Upper lobe of left lung (tissue), 6 donors: ENCODE results near the gene MADD. TPM values are rescaled to one million over a fixed set of nuclear protein-coding genes. Genes with fewer than 3 reads are reported as not detected.
A peak's percentile ranks its signal among the peaks of the same experiment; 100 is the strongest.

Experiments
- ATAC-seq, 2 donors: fragments of 200-7000 bp; cut with Tn5 transposase; one replicate each; pipeline ENCODE4 v1.9.1; 2022; ENCODE audit warnings: mild to moderate bottlenecking in 2 of 2, moderate library complexity in 2 of 2; ENCODE audit not compliant: low FRiP score in 2 of 2
- DNase-seq, 2 donors: peaks; one replicate each; pipeline ENCODE4 v3.0.0-alpha.2; 2019 to 2020
- H3K27ac ChIP-seq, 4 donors: fragments of 200-600 bp; sonication (generic); one replicate each; pipeline ENCODE4 v1.5.1; 2016 to 2019
- H3K27me3 ChIP-seq, 4 donors: fragments of 200-600 bp; sonication (generic); one replicate each; pipeline ENCODE4 v1.5.1; 2017 to 2019
- H3K36me3 ChIP-seq, 4 donors: fragments of 200-600 bp; sonication (generic); one replicate each; pipeline ENCODE4 v1.5.1; 2016 to 2019
- H3K4me1 ChIP-seq, 4 donors: fragments of 200-600 bp; sonication (generic); one replicate each; pipeline ENCODE4 v1.5.1; 2018 to 2019
- H3K4me3 ChIP-seq, 4 donors: fragments of 200-600 bp; sonication (generic); one replicate each; pipeline ENCODE4 v1.5.1; 2017 to 2019; ENCODE audit warnings: mild to moderate bottlenecking in 2 of 4, moderate library complexity in 1 of 4
- H3K9me3 ChIP-seq, 4 donors: fragments of 200-600 bp; sonication (generic); one replicate each; pipeline ENCODE4 v1.5.1; 2018 to 2019
- EP300 ChIP-seq, 4 donors: sonication (generic); formaldehyde crosslinking; IDR thresholded peaks; one replicate each; pipeline ENCODE4 v1.5.1; 2017; ENCODE audit warnings: antibody characterized with exemption in 4 of 4, control low read depth in 2 of 4
- POLR2A ChIP-seq, 4 donors: fragments of 450-650 bp; IDR thresholded peaks; one replicate each; pipeline ENCODE4 v1.5.1; 2016 to 2017; ENCODE audit warnings: antibody characterized with exemption in 4 of 4, mild to moderate bottlenecking in 2 of 4
- POLR2AphosphoS5 ChIP-seq, 2 donors: sonication (generic); formaldehyde crosslinking; IDR thresholded peaks; one replicate each; pipeline ENCODE4 v1.5.1; 2017; ENCODE audit warnings: antibody characterized with exemption in 2 of 2
- WGBS, 2 donors: methylation state at CpG; one replicate each; pipeline ENCODE4 v1.1.5; 2017 to 2018; 5-methylcytosine and 5-hydroxymethylcytosine counted together
- total RNA-seq, 6 donors: library from RNA; depleted of rRNA in 4 of 6; stranded (reverse); fragments of >200 nt in 4 of 6; gene quantifications; one replicate each; pipeline versions ENCODE4 v1.1.0 to v1.2.1, GENCODE V29; 2016 to 2021
- TF ChIP-seq, protein P1 (sequence below), 6 experiments: fragments of 450-650 bp in 4 of 6; fragments of 200-600 bp in 2 of 6; sonication (generic) in 2 of 6; IDR thresholded peaks; one replicate each; pipeline ENCODE4 v1.5.1; 2016 to 2019; ENCODE audit warnings: antibody characterized with exemption in 6 of 6
- donor health status: DM: no; HTN: no; CAD: no; lungs with moderate emphysema.
- donor health status: DM: no; HTN: yes; CAD: no; lungs with severe emphysema.

The MADD gene
- total RNA-seq, 6 donors from 2014 or later, result 39.6 to 129 (median 47.9) TPM

DNA sequence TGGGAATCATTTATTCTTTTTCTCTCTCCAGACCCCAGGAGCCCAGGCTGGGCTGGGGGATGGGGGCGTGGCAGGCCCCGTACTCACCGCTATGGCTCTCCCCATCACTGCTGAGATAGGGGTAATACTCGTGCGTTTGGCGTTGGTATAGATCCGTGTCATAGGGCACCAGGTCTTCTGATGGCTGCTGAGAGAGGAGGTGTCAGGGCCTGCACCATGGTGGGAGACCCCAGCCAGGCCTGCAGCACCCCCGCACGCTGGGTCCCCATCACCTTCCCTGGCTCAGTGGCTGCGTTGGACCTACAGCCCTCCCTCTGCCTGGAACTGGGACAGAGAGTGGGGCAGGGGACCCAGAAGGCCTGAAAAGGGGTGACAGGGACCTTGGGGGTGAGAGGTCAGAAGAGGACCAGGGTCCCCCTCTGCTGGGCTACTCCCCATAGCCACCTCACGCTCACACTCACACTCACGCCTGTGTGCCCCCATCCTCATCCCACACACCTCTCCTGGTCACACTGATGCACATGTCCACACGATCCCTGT lies 105.7 kb downstream of the MADD start:
- H3K4me3 ChIP-seq, result peak overlapping the region in 3 of 4 donors; percentile 40 to 48 (median 45)
- peak overlapping the region; percentile 83 to 97 (median 89) for H3K27ac ChIP-seq
- H3K36me3 ChIP-seq, result no peaks in the 10 kb centered on the region
- no peak for DNase-seq
- WGBS, 2 donors, result 85 to 94% methylated on average over 6 to 11 of the region's 13 CpGs
- H3K4me1 ChIP-seq, result peaks cover 5 to 11% (median 7%) of the 10 kb centered on the region in 4 donors
- TF ChIP-seq, protein P1, sequence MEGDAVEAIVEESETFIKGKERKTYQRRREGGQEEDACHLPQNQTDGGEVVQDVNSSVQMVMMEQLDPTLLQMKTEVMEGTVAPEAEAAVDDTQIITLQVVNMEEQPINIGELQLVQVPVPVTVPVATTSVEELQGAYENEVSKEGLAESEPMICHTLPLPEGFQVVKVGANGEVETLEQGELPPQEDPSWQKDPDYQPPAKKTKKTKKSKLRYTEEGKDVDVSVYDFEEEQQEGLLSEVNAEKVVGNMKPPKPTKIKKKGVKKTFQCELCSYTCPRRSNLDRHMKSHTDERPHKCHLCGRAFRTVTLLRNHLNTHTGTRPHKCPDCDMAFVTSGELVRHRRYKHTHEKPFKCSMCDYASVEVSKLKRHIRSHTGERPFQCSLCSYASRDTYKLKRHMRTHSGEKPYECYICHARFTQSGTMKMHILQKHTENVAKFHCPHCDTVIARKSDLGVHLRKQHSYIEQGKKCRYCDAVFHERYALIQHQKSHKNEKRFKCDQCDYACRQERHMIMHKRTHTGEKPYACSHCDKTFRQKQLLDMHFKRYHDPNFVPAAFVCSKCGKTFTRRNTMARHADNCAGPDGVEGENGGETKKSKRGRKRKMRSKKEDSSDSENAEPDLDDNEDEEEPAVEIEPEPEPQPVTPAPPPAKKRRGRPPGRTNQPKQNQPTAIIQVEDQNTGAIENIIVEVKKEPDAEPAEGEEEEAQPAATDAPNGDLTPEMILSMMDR (IDR thresholded peaks at IDR 0.05), result no peak
- no peak for TF ChIP-seq EP300 (IDR thresholded peaks at IDR 0.05)
- no peak for TF ChIP-seq POLR2A (IDR thresholded peaks at IDR 0.05)
- TF ChIP-seq POLR2AphosphoS5 (IDR thresholded peaks at IDR 0.05), result no peak
- H3K9me3 ChIP-seq, result no peaks in the 10 kb centered on the region
- H3K27me3 ChIP-seq, result no peaks in the 10 kb centered on the region
- no peak for ATAC-seq

DNA sequence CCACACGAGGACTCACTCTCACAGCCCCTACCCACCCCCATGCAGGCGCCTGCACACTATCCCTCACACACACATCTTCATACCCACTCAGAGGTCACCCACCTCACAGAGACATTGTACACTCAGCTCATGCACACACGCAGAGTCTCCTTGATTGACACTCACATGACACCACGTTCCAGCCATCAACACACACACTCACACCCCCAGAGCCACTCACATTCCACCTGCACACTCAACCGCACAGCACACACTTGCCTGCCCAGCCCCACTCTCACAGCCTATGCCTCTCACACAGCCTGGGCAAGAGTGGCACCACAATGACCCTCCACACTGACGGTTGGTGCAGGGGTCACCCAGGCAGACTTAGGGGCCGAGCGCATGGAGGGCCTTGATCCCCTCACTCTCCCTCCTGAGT lies 106.2 kb downstream of the MADD start:
- peaks cover 5 to 11% (median 7%) of the 10 kb centered on the region in 4 donors for H3K4me1 ChIP-seq
- H3K36me3 ChIP-seq, result no peaks in the 10 kb centered on the region
- H3K4me3 ChIP-seq, result peak overlapping the region; percentile 4 to 48 (median 42)
- no peaks in the 10 kb centered on the region for H3K9me3 ChIP-seq
- DNase-seq (no peak), ATAC-seq (no peak)
- peak overlapping the region; percentile 83 to 97 (median 89) for H3K27ac ChIP-seq
- no peaks in the 10 kb centered on the region for H3K27me3 ChIP-seq
- TF ChIP-seq POLR2AphosphoS5 (IDR thresholded peaks at IDR 0.05) (no peak), EP300 (IDR thresholded peaks at IDR 0.05) (no peak), POLR2A (IDR thresholded peaks at IDR 0.05) (no peak)
- TF ChIP-seq, protein P1 (IDR thresholded peaks at IDR 0.05), result no peak
- 61 to 76% methylated on average over 8 of the region's 8 CpGs for WGBS, 2 donors

DNA sequence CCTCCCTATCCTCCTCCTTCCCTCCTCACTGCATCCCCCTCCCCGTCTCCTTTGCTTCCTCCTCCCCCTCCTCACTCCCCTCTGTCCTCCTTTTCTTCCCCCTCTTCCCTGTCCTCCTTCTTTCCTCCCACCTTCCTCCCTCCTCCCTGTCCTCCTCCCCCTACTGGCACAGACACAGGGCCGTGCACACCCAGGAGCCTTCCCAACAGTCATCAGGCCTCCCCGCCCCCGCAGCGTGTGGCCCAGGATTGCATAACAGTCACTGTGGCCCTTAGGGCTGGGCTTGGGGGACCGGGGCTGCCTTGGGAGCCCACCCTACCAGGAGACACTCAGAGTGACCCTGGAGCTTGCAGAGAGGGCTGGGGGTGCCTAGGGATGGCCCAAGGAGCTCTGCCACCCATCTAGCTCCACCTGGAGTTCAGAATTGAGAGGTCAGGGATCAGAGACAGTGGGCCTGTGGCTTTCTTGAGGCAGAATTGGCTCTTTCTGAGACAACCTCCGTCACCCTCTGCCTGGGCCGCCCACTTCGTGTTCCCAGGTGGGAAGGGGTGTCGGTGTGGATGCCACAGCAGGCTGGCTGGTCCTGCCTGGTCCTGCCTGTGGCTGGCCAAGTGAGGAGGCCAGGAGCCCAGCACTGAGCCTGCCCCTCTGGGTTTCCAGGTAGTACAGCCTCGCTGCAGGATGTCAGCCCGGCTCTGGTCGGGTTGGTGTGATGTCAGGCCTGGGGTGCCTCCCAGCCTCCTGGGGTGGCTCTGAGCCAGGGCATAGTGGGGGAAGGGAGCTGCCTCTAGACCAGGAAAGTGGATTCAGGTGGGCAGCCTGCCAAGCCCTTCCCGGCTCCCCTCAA lies 106.8 kb downstream of the MADD start:
- H3K27ac ChIP-seq, result peak overlapping the region; percentile 83 to 97 (median 89)
- 55 to 65% methylated on average over 9 to 12 of the region's 14 CpGs for WGBS, 2 donors
- no peaks in the 10 kb centered on the region for H3K36me3 ChIP-seq
- peak; percentile 7 to 63 for ATAC-seq
- H3K27me3 ChIP-seq, result no peaks in the 10 kb centered on the region
- peak; percentile 77 to 84 for DNase-seq
- TF ChIP-seq, protein P1 (IDR thresholded peaks at IDR 0.05), result no peak
- TF ChIP-seq POLR2AphosphoS5 (IDR thresholded peaks at IDR 0.05) (peak; percentile 39 to 60), EP300 (IDR thresholded peaks at IDR 0.05) (peak in 1 of 4 donors; percentile 19), POLR2A (IDR thresholded peaks at IDR 0.05) (peak in 1 of 4 donors; percentile 41)
- peaks cover 5 to 11% (median 7%) of the 10 kb centered on the region in 4 donors for H3K4me1 ChIP-seq
- peak overlapping the region in 3 of 4 donors; percentile 40 to 48 (median 45) for H3K4me3 ChIP-seq
- no peaks in the 10 kb centered on the region for H3K9me3 ChIP-seq

DNA sequence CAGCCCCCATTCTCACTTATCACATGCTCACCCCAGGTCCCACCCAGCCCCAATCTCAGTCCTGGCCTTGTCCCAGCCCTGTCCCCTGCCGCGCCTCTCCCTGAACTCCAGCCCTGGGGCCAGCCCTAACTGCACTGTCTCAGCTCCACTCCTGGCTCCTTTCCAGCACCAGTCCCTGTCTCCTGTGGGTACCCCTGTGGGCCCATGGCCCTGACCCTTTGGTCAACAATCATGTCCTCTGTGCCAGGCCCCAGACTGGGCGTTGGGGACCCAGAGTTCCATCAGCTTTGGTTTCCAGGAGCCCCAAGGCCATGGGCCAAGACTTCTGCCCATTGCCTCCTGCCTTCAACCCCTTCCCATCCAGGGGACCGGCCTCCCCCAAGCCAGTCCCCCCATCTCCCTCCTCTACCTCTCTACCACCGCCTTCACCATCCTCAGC lies 107.7 kb downstream of the MADD start:
- Histone ChIP-seq H3K4me1 (peaks cover 10 to 15% (median 11%) of the 10 kb centered on the region in 4 donors), H3K27ac (peak overlapping the region; percentile 83 to 97 (median 89)), H3K27me3 (no peaks in the 10 kb centered on the region), H3K4me3 (peak overlapping the region in 3 of 4 donors; percentile 40 to 48 (median 45)), H3K36me3 (no peaks in the 10 kb centered on the region), H3K9me3 (no peaks in the 10 kb centered on the region)
- 76 to 83% methylated on average over 4 to 5 of the region's 5 CpGs for WGBS, 2 donors
- no peak for DNase-seq
- peak; percentile 28 to 31 for ATAC-seq
- TF ChIP-seq POLR2AphosphoS5 (IDR thresholded peaks at IDR 0.05) (no peak), POLR2A (IDR thresholded peaks at IDR 0.05) (no peak), EP300 (IDR thresholded peaks at IDR 0.05) (no peak)
- TF ChIP-seq, protein P1 (IDR thresholded peaks at IDR 0.05), result no peak
